Heart left ventricle (tissue), 16 donors: ENCODE data around the gene SLC34A3. TPM values are rescaled to one million over a fixed set of nuclear protein-coding genes. Genes with fewer than 3 reads are reported as not detected.

Source experiments
- ATAC-seq, 4 donors: fragments of 200-7000 bp; cut with Tn5 transposase; one replicate each; pipeline ENCODE4 v1.9.1; 2020 to 2022; ENCODE audit warnings: moderate library complexity in 4 of 4, mild to moderate bottlenecking in 3 of 4, moderate number of reproducible peaks in 1 of 4
- DNase-seq, 5 donors: peaks; one replicate each; pipeline ENCODE4 v3.0.0-alpha.2; 2020
- H3K27ac ChIP-seq, 12 donors: fragments of 200-600 bp; sonication (generic) in 4 of 12; one replicate each; pipeline versions ENCODE4 v1.5.0 to v1.8.0; 2016 to 2022; ENCODE audit warnings: mild to moderate bottlenecking in 2 of 12
- H3K27me3 ChIP-seq, 9 donors: fragments of 200-600 bp; sonication (generic) in 2 of 9; one replicate each; pipeline versions ENCODE4 v1.5.1 to v1.8.0; 2016 to 2022; ENCODE audit warnings: mild to moderate bottlenecking in 3 of 9
- H3K36me3 ChIP-seq, 9 donors: fragments of 200-600 bp; sonication (generic) in 2 of 9; one replicate each; pipeline versions ENCODE4 v1.5.0 to v1.8.0; 2018 to 2022; ENCODE audit warnings: mild to moderate bottlenecking in 2 of 9
- H3K4me1 ChIP-seq, 12 donors: fragments of 200-600 bp; sonication (generic) in 4 of 12; one replicate each; pipeline versions ENCODE4 v1.5.0 to v1.8.0; 2016 to 2022; ENCODE audit warnings: mild to moderate bottlenecking in 3 of 12
- H3K4me3 ChIP-seq, 12 donors: fragments of 200-600 bp; sonication (generic) in 4 of 12; one replicate each; pipeline versions ENCODE4 v1.5.0 to v1.8.0; 2017 to 2022; ENCODE audit warnings: mild to moderate bottlenecking in 9 of 12, moderate library complexity in 4 of 12
- H3K9me3 ChIP-seq, 12 donors: fragments of 200-600 bp; sonication (generic) in 4 of 12; one replicate each; pipeline versions ENCODE4 v1.5.0 to v1.8.0; 2016 to 2022; ENCODE audit warnings: mild to moderate bottlenecking in 1 of 12
- CTCF ChIP-seq, 12 donors: fragments of 200-600 bp; sonication (generic) in 4 of 12; IDR thresholded peaks; one replicate each; pipeline versions ENCODE4 v1.5.0 to v1.8.0; 2018 to 2022; ENCODE audit warnings: antibody characterized with exemption in 12 of 12, mild to moderate bottlenecking in 5 of 12
- POLR2A ChIP-seq, 2 donors: fragments of 450-650 bp; IDR thresholded peaks; one replicate each; pipeline ENCODE4 v1.6.1; 2017; ENCODE audit warnings: antibody characterized with exemption in 2 of 2, mild to moderate bottlenecking in 2 of 2, moderate library complexity in 2 of 2
- WGBS, 4 donors: extraction: QIAGEN DNeasy Blood & Tissue Kit in 2 of 4; methylation state at CpG; one replicate each; pipeline versions ENCODE4 v1.1.5 to v1.1.7; 2013 to 2018; 5-methylcytosine and 5-hydroxymethylcytosine counted together
- intact Hi-C, 10 donors: fragments of 100-400 bp; cut with DNase I; formaldehyde crosslinking; loops; one replicate each; pipeline versions ENCODE4 v1.11.1 to v1.14.2; 2022
- polyA plus RNA-seq, 2 donors: library from polyadenylated mRNA; stranded (reverse); fragments of 200-250 nt; gene quantifications; one replicate each; pipeline ENCODE4 v1.2.3, GENCODE V29; 2013
- total RNA-seq, 9 donors: library from RNA; depleted of rRNA in 2 of 9; stranded (reverse); fragments of >200 nt in 2 of 9; fragmentation: NEBNext Ultra II Directional in 3 of 9; extraction: Animal tissue kit (Norgen Biotek cat#: 25700) in 3 of 9; gene quantifications; one replicate each; pipeline versions ENCODE4 v1.1.0 to v1.2.4, GENCODE V29; 2016 to 2023
- donor health status: ischemic (EF 13 %, LVEDD 7.1; RV severe dilation, severe dysfunction).
- donor health status: healthy with polysubstance abuse.
- donor health status: DM: no; HTN: yes; CAD: no.
- donor health status: DM: no; HTN: no; CAD: no.
- donor health status: ischemic (EF 25% LVEDD 6.9; RV normal size, moderate dysfunction).
- donor health status: ischemic (EF 25% LVEDD 5.7; RV mildly dilated, moderate dysfunction).
- donor health status: healthy.
- donor health status: DM: yes; HTN: yes; CAD: no.
- donor health status: ischemic (EF 35%, LVEDD 5.7; RV mildly dilated, moderate dysfunction).
- donor health status: nonischemic (EF 11% LVEDD 7.7; RV severe dilation, severe dysfunction).
- donor health status: DM: yes; HTN: yes; CAD: no.
- donor health status: PGD.
- donor health status: ischemic (EF 29% LVEDD 5.4; RV normal size, mild dysfunction).
- donor health status: nonischemic (EF 23%, LVEDD 6.1; RV moderate dilation, normal function).

The SLC34A3 gene
- total and polyA plus RNA-seq, 11 donors: not detected

GRCh38 chr9:137278061-137278701 is 47.5 kb downstream of the SLC34A3 start:
- WGBS, 4 donors: 4 to 14% (median 6%) methylated on average over 15 to 54 of the region's 54 CpGs
- peak in 3 of 4 donors; percentile 6 to 21 (median 8) for ATAC-seq

GRCh38 chr9:137278721-137279711 is 48.3 kb downstream of the SLC34A3 start:
- TF ChIP-seq POLR2A (IDR thresholded peaks at IDR 0.05) (no peak), CTCF (IDR thresholded peaks at IDR 0.05) (no peak)
- peak in 4 of 5 donors; percentile 20 to 66 (median 36) for DNase-seq
- ATAC-seq: no peak
- Histone ChIP-seq H3K36me3 (peaks cover 0 to 20% (median 18%) of the 10 kb centered on the region in 9 donors), H3K27ac (peak overlapping the region; percentile 83 to 100 (median 98)), H3K4me3 (peak overlapping the region; percentile 19 to 71 (median 64)), H3K4me1 (peaks cover 6 to 80% (median 41%) of the 10 kb centered on the region in 12 donors), H3K9me3 (no peaks in the 10 kb centered on the region), H3K27me3 (no peaks in the 10 kb centered on the region)
- 74 to 95% (median 85%) methylated on average over 86 to 139 of the region's 139 CpGs for WGBS, 4 donors
- intact Hi-C loops: no loop called here

More at GRCh38 chr9:137278061-137278701, 47.5 kb downstream of the SLC34A3 start:
- Histone ChIP-seq H3K27me3 (no peaks in the 10 kb centered on the region), H3K4me3 (peak overlapping the region; percentile 19 to 71 (median 64)), H3K9me3 (no peaks in the 10 kb centered on the region), H3K36me3 (peaks cover 0 to 24% (median 17%) of the 10 kb centered on the region in 9 donors), H3K4me1 (peaks cover 6 to 81% (median 41%) of the 10 kb centered on the region in 12 donors), H3K27ac (peak overlapping the region; percentile 83 to 100 (median 98))
- TF ChIP-seq CTCF (IDR thresholded peaks at IDR 0.05): no peak
- no peak for TF ChIP-seq POLR2A (IDR thresholded peaks at IDR 0.05)
- peak; percentile 45 to 77 (median 56) for DNase-seq
- intact Hi-C loops: no loop called here

GRCh38 chr9:137279741-137280473 is 49.2 kb downstream of the SLC34A3 start:
- peak in 3 of 5 donors; percentile 16 to 33 (median 29) for DNase-seq
- Histone ChIP-seq H3K27ac (no peak overlapping the region), H3K4me3 (no peak overlapping the region), H3K4me1 (peaks cover 6 to 73% (median 38%) of the 10 kb centered on the region in 12 donors), H3K9me3 (peaks cover 0 to under 1% (median 0%) of the 10 kb centered on the region in 12 donors), H3K27me3 (no peaks in the 10 kb centered on the region), H3K36me3 (peaks cover 0 to 20% (median 17%) of the 10 kb centered on the region in 9 donors)
- intact Hi-C loops: loop anchor here in 3 of 10 donors (5.0 to 10.0 kb wide), 2 partner anchors 127 to 245 kb away; no protein-coding TSS in a partner anchor
- TF ChIP-seq CTCF (IDR thresholded peaks at IDR 0.05) (no peak), POLR2A (IDR thresholded peaks at IDR 0.05) (no peak)
- ATAC-seq: no peak
- WGBS, 4 donors: 83 to 93% (median 90%) methylated on average over 35 to 41 of the region's 41 CpGs
